NOMO-1 treated with dmso at 0.1 percent for 144 hours (cell line): ENCODE measurements around the gene TMEM30B.
"Not testable (repeated sequence)": the region's sequence is repeated elsewhere in the genome, so short reads cannot be mapped to it uniquely, and the experiment has no call there.

Source experiments
- DNase-seq: peaks from one replicate; lab custom pipeline; 2025; ENCODE audit not compliant: unreplicated experiment; lab: John Stamatoyannopoulos, UW

Gene TMEM30B, protein sequence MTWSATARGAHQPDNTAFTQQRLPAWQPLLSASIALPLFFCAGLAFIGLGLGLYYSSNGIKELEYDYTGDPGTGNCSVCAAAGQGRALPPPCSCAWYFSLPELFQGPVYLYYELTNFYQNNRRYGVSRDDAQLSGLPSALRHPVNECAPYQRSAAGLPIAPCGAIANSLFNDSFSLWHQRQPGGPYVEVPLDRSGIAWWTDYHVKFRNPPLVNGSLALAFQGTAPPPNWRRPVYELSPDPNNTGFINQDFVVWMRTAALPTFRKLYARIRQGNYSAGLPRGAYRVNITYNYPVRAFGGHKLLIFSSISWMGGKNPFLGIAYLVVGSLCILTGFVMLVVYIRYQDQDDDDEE

DNA sequence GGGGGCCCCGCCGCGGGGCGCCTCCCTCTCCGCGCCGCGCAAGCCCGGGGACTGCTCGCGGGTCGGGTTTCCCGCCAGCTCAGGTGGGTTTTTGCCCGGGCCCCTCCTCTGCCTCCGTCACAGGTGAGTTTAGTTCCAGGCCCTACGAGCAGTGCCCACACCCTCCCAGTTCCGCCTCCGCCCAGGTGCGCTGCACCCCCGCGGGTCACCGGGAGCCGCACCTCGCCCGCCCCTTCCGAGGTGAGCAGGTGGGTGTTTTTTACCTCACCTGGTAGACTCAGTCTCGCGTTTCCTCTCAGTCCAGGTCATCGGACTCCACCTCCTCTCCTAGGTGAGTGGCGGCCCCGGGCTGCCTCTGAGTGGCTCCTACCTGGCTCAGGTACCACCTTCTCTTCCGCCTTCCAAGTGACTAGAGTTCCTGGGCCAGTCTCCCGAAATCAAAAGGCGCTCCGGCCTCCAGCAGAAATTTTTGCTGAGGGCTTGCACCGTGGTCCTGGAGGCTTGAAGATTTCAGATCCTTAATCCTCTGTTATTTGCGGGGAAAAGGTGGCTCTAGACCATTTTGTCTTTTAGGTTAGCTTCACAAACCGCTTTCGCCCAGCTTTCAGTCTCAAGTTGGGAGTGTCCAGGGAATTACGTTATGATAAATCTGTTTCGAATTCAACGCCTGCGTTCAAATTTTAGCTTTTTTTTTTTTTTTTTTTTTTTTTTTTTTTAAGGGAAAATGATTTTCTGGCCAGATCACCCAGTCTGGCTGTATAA, at the start of gene TMEM30B:
TMEM30B (minus strand) TSS at position 153 of the 762 bp plus-strand sequence. CDS start 191 bp downstream, outside the sequence.
- no peak for DNase-seq

DNA sequence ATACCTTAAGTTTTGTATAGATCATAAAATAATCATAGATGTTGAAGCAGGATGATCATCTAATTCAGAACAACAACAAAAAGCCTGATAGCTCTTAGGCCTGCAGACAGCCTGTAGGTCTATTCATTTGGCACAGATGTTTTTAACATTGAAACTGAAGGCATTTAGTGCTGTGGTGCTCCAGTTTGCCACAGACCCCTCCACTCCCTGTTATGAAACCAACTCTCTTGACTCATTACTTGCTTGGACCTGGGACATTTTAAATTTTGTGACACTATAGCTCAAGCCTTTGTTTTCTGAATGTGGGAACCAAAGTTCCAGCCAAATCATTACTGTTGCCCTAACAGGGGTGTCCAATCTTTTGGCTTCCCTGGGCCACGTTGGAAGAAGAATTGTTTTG, 49.4 kb upstream of the TMEM30B start:
- DNase-seq, result no peak

DNA sequence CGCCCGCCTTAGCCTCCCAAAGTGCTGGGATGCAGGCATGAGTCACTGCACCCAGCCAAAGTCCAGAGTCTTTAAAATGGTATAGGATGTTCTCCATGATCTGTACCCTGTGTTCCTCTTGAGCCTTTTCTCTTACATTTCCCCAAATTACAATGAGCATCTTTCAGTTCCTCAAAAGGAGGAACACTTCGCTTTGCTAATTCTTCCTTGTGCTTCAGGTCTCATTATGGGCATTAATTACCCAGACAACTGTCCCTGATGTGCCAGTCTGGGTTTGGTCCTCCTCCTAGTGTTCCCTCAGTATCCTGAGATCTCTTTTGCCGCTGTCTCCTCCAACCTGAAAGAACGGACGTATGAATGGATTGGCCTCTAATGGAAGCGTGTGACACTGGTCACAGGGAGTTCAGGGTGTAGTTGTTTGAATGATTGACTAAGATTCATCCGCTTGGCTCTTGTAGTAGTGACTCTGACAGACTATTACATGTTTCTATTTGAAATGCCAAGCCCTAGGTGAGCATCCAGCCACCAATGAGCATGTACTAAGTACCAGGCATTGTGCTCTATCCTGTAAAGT, 48.4 kb upstream of the TMEM30B start:
- peak; percentile 62 for DNase-seq

DNA sequence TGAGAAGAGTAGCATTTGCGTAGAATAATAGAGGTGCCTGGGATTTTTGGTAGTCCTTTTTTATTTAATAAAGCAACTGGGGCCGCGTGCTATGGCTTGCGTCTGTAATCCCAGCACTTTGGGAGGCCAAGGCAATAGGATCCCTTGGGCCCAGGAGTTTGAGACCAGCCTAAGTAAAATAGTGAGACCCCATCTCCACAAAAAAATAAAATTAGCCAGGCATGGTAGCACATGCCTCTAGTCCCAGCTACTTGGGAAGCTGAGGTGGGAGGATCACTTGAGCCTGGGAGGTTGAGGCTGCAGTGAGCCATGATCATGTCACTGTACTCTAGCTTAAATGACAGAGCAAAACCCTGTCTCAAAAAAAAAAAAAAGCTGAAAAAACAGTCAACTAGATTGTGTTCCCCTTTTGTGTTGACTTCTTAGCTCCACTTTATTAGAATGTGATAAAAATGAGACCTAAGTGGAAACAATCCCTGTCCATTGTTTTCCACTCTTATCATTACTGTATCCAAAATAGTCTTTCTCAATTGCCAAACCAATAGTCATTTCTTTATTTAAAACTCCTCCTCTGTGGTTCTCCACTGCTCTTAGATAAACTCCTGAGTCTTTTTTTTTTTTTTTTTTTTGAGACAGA, 47.6 kb upstream of the TMEM30B start:
- no peak for DNase-seq

DNA sequence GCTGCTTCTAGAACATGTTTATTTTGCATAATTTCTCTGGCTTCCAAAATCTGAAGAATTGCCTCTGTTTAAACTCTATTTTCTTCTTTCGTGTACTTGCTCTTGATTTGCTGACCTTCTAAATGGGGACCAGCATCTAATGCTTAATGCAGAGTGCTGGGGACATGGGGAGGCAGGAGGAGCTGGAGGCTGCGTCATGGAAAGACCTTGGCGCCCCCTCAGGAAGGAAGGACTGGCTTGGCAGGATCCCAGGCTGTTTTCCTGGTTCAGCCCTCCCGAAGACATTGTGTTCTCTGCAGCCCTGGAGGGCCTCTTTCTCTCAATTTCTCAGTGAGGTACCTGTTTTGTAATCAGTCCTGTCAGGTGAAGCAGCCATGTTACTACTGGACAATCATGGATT, 45.7 kb upstream of the TMEM30B start:
- DNase-seq, result no peak

DNA sequence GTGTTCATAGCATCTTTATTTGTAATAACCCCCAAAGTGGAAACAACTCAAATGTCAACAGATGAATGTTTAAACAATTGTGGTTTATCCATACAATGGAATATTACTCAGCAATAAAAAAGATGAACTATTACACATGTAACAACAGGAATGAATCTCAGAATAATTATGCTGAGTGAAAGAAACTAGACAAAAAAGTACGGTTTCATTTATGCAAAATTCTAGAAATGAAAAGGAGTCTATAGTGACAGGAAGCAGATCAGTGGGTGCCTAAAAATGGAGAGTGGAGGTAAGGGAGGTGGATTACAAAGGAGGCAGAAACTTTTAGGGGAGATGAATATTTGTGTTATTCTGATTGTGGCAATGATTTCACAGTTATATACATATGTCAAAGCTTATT, 45.0 kb upstream of the TMEM30B start:
- no peak for DNase-seq

DNA sequence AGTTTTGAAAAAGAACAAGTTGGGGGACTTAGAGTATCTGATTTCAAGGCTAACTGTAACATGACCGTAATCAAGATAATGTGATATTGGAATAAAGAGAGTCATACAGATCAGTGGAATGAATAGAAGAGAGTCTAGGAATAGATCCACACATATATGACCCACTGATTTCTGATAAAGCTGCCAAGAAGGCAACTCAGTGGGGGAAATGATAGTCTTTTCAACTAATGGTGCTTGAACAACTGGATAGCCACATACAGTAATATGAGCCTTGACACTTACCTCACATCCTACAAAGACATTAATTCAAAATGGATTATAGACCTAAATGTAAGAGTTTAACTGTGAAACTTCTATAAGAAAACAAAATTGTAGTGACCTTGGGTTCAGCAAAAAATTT, 44.0 kb upstream of the TMEM30B start:
- DNase-seq, result no peak

DNA sequence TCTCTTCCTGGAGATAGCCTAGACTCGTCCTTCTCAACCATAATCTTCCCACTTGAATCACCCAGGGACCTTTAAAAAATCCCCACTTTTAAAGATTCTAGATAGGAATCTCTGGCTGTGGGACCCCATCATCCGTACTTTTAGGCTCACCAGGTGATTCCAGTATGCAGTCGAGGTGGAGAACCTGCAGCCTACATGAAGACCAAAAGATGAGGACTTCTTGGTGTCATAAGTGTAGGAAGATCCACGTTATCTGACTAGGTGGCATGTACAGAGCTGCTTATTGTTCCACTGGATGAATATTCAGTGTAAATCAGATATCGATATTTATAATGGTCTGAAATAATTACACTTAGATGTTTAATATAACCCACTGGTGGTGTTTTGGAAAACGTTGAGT, 42.8 kb upstream of the TMEM30B start:
- DNase-seq, result no peak

DNA sequence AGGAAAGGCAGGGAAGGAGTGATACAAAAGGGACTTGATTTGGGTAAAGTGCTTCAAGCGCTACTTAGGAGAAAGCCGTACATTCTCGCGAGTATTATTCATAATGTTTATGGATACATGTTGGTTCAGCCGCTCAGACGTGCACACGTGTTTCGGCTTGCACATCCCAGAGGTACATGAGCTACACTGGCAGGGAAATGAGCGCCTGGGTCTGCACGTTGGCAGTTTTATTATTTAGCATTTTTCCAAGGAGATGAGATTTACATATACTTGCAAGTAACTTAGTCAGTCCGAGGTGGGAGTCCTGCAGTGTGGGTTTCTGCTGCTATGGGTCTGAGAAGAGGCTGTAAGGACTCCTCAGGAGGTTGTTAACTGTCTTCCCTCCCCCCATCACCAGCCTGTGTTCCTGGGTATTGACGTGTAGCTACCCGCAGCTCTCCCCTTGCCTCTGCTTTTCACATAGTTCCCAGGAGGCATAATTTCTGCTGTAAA, 41.7 kb upstream of the TMEM30B start:
- no peak for DNase-seq

DNA sequence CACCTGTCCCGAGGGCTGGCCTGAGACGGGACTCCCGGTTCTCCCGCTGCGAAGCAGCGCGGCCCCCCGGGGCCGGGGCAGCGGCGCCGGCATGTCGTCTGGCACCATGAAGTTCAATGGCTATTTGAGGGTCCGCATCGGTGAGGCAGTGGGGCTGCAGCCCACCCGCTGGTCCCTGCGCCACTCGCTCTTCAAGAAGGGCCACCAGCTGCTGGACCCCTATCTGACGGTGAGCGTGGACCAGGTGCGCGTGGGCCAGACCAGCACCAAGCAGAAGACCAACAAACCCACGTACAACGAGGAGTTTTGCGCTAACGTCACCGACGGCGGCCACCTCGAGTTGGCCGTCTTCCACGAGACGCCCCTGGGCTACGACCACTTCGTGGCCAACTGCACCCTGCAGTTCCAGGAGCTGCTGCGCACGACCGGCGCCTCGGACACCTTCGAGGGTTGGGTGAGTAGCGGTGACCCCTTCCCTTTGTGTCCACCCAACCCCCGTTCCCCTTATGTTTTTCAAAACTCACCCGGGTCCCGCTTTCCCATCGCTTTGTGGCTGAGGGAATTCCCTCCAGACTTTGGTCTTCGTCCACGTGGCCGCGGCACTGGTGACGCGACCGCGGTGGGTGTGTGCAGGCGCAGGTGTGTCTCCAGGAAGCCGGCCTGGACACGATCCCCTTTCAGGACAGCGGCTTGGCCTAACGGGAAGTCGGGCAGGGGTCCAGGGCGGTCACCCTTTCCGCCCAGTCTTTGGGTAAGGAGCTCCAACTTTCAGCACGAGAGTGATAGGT, 41.1 kb upstream of the TMEM30B start:
- DNase-seq, result no peak

DNA sequence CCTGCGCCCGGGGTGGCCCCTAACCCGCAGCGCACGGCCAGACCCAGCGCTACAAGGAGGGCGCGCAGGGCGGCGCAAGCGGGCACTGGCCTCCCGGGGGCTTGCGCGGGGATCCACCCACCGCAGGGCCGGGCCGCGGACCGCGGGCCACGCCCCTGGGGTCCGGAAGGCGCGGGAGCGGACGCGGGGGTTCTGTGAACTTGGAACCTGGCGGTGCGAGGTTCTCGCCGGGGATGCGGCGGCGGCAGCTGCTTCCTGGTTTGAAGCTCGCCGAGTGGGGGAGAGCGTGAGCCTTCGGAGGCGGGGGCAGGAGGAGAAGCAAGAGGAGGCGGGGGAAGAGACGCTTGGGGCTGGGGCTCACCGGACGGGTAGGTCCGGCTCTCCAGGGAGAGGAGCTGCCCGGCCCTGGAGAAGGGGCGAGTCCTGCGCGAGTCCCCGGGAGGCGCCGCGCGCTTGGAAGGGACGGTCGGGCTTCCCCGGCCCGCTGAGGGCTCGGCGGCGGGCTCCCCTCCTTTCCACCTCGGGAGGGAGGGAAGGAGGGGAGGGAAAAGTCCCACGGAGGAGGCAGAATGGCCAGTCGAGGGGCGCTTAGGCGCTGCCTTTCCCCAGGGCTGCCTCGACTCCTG, 40.4 kb upstream of the TMEM30B start, which contains the start of gene PRKCH:
PRKCH (plus strand) TSS at position 195 of the 626 bp plus-strand sequence. CDS start 523 bp downstream, outside the sequence.
- peak; percentile 68 for DNase-seq

DNA sequence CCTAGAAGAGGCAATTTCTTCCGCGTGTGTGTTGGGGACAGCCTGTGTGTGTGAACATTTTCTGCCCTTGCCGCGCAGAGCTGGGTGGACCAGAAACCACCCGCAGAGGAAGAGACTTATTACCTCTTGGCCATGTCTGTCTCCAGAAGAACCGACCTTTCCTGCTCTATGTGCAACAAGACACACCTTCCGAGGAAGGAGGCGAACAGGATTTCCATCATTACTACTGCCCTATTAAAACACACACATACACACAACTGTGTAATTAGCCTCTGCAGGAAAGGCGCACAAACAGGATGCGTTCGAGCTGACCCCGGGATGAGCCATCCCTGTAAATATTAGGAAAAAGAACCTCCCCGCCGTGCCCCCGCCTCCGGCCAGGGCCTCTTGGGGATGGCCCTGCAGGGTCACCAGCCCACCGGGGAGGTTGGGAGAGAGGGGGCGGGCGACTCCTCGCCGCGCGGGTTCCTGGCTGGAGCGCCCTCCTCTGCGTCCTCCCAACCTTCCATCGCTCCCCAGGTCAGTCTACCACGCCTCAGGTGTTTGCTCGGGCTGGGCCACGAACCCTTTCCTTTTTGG, 39.8 kb upstream of the TMEM30B start:
- no peak for DNase-seq

DNA sequence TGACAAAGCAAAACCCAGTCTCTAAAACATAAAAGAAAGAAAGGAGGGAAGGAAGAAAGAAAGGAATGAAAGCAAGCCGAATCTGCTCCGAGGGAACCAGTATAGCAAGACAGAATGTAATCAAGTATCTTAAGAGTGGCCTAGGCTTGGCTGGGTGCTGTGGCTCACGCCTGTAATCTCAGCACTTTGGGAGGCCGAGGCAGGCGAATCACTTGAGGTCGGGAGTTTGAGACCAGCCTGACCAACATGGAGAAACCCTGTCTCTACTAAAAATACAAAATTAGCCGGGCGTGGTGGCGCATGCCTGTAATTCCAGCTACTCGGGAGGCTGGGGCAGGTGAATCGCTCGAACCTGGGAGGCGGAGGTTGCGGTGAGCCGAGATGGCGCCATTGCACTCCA, 39.0 kb upstream of the TMEM30B start:
- DNase-seq, result not testable (repeated sequence)

DNA sequence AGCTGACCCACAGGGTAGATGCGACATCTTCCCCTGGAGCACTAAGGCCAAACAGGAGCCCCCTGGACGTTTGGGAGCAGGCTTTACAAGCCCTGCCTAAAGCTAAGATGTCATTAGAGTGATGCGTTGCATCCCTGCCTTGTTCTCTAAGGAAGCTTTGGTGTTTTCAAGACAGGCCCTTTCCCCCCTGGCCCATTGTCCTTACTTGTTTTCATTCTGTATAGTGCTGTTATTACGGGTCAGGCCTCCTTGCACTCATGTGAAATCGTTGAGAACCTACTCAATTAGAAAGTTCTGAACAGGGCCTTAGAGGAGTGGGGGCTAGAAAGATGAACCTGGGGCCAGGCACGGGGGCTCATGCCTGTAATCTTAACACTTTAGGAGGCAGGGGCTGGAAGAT, 38.6 kb upstream of the TMEM30B start:
- no peak for DNase-seq

DNA sequence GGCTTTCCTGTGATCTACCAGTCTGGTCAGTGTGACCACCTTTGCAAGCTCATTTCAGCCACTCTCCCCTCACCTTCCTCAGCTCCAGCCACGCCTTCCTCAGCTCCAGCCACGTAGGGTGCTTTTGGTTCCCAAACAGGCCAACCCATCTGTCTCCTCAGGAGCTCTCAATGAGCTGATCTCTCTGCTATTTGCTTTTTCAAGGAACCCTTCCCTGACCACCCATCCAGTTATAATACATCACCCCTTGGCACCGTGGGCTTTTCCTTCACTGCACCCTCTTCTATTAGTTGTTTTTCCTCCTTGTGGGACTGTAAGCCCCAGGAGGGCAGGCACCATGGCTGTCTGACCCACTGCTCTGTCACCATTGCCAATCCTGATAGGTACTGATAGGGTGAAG, 37.9 kb upstream of the TMEM30B start:
- DNase-seq, result no peak

DNA sequence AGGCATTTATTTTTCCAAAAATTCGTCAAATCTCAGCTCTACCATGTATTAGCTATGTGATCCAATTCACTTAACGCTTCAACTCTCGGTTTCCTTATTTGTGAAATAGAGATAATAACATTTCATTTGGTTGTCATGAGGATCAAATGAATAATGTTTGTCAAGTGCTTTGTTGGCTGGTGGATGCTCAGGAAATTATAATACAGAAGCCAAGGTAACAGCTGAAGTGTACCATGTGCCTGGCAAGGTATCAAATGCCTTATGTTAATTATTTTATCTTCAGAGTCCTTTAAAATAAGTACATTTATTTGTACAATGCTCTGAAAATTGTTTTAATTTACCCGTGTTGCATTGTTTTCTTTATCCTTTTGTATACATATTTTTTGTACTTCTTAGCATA, 34.2 kb upstream of the TMEM30B start:
- no peak for DNase-seq

DNA sequence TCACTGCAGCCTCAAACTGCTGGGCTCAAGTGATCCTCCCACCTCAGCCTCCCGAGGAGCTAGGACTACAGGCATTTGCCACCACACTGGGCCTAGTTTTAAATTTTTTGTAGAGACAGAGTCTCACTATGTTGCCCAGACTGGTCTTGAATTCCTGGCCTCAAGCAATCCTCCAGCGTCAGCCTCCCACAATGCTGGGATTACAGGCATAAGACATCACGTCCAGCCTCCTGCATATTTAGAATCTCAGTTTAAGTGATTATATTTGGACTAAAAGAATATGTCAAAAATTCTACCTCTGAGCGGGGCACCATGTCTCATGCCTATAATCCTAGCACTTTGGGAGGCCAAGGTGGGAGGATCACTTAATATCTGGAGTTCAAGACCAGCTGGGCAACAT, 27.6 kb upstream of the TMEM30B start:
- not testable (repeated sequence) for DNase-seq

DNA sequence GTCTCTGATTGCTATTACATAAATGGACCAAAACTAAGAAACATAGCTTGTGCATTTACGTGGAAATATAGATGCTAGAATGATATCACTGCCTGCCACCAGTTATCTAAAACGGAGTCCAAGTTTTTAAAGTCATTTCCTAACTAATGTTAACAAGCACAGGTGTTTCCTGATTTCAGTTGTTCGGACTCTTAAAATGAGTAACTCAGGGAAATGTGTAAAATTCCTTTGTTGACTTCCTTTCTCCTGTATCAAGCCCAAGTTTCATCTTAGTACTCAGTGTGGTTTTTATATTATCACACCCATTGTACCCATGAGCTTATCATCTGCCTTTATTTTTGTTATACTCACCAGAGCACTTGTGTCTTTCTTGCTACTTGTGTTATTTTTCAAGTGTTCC, 27.1 kb upstream of the TMEM30B start:
- DNase-seq, result no peak

DNA sequence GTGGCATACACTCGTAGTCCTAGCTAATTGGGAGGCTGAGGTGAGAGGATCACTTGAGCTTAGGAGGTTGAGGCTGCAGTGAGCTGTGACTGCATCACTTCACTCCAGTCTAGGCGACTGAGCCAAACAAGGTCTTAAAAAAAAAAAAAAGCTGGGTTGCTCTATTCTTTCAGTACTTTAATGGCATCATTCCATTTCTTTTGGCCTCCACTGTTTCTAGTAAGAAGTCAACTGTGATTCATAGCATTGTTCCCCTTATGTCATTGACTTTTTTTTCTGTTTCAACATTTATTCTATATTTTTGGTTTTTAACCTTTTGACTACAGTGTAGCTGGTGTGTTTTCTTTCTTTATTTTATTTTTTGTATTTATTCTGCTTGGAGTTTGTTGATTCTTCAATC, 23.6 kb upstream of the TMEM30B start:
- DNase-seq, result no peak

DNA sequence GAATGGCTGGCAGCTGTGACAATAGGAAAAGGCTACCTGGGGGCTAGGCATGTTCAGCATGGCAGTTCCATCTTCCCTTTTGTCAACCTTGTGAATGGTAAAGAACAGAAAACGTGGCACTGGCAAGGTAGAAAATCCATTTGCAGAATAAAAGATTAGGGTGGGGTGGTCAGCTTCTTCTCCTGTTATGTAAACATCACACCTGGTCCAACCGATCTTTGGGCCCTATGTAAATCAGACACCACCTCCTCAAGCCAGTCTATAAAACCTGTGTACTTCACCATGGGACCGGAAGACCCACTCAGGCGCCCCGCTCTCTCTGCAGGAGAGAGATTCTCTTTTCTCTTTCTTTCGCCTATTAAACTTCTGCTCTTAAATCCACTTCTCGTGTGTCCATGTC, 19.6 kb upstream of the TMEM30B start:
- DNase-seq, result no peak
